K562 (cell line): Measurements from ENCODE around the gene PYM1. TPM values are rescaled to one million over a fixed set of nuclear protein-coding genes. Genes with fewer than 3 reads are reported as not detected.

Experiments used
- BRCA1 ChIP-seq, 2 experiments: fragments of 450-650 bp in 1 of 2; sonication (generic) in 1 of 2; formaldehyde crosslinking in 1 of 2; IDR thresholded peaks; 2 replicates each; pipeline versions ENCODE4 v1.5.0 to v1.6.1; 2017 to 2020; ENCODE audit warnings: mild to moderate bottlenecking in 1 of 2, missing genetic modification reagents in 1 of 2
- BRD4 ChIP-seq: fragments of 200-600 bp; sonication (generic); IDR thresholded peaks from 2 replicates; pipeline ENCODE4 v1.6.1; 2017; ENCODE audit warnings: inconsistent platforms
- GATAD2A ChIP-seq: fragments of 450-650 bp; IDR thresholded peaks from 2 replicates; pipeline ENCODE4 v1.6.1; 2017
- JUNB ChIP-seq: fragments of 450-650 bp; formaldehyde crosslinking; conservative IDR thresholded peaks from 2 replicates; pipeline ENCODE4 v1.4.0; 2020; ENCODE audit warnings: mild to moderate bottlenecking
- KLF6 ChIP-seq: fragments of 250-450 bp; sonication (Bioruptor Pico); IDR thresholded peaks from 2 replicates; pipeline ENCODE4 v1.4.0; 2020; ENCODE audit warnings: mild to moderate bottlenecking, moderate library complexity, borderline replicate concordance
- L3MBTL2 ChIP-seq: fragments of 450-650 bp; IDR thresholded peaks from 2 replicates; pipeline ENCODE4 v1.6.1; 2016; ENCODE audit warnings: mild to moderate bottlenecking, moderate library complexity
- NCOA4 ChIP-seq: fragments of 450-650 bp; IDR thresholded peaks from 2 replicates; pipeline ENCODE4 v1.6.1; 2018; ENCODE audit warnings: mild to moderate bottlenecking; ENCODE audit not compliant: partially characterized antibody
- NR4A1 ChIP-seq, 2 experiments: fragments of 250-450 bp in 1 of 2; fragments of 450-650 bp in 1 of 2; sonication (Bioruptor Pico) in 1 of 2; IDR thresholded peaks; 2 replicates each; pipeline versions ENCODE4 v1.4.0 to v1.6.1; 2016 to 2020; ENCODE audit warnings: mild to moderate bottlenecking in 2 of 2, missing compliant biosample characterization in 1 of 2, missing genetic modification characterization in 1 of 2, moderate library complexity in 1 of 2
- RBM17 ChIP-seq: fragments of 200-400 bp; formaldehyde crosslinking; IDR thresholded peaks from 2 replicates; pipeline ENCODE4 v1.6.1; 2017; ENCODE audit warnings: low read depth, mild to moderate bottlenecking, low read length, borderline replicate concordance
- RNF219 ChIP-seq: fragments of 250-450 bp; sonication (Bioruptor Pico); IDR thresholded peaks from 2 replicates; pipeline ENCODE4 v1.5.0; 2022; ENCODE audit warnings: mild to moderate bottlenecking
- STAG1 ChIP-seq: sonication (generic); formaldehyde crosslinking; IDR thresholded peaks from 2 replicates; pipeline ENCODE4 v1.5.0; 2020; ENCODE audit warnings: missing genetic modification reagents, borderline replicate concordance
- ZBTB2 ChIP-seq: fragments of 450-650 bp; IDR thresholded peaks from 2 replicates; pipeline ENCODE4 v1.6.1; 2016; ENCODE audit warnings: antibody characterized with exemption
- ZNF165 ChIP-seq: fragments of 250-450 bp; sonication (Bioruptor Pico); IDR thresholded peaks from 2 replicates; pipeline ENCODE4 v1.4.0; 2020; ENCODE audit warnings: borderline replicate concordance
- polyA plus RNA-seq, 8 experiments: library from polyadenylated mRNA; depleted of rRNA in 4 of 8; stranded (reverse) in 5 of 8; unstranded in 3 of 8; fragments of >200 nt; fragmentation: Nextera tagmentation in 2 of 8; fragmentation: Illumina TruSeq in 1 of 8; extraction: Ambion mirVana in 2 of 8; extraction: Trizol in 1 of 8; gene quantifications; 2 replicates each; pipeline versions ENCODE4 v1.2.1 to v1.2.3, GENCODE V29; 2011 to 2014; ENCODE audit warnings: inconsistent platforms in 1 of 8, missing spikeins in 1 of 8
- total RNA-seq, 7 experiments: library from RNA; depleted of rRNA in 6 of 7; stranded (reverse); fragments of >200 nt in 6 of 7; fragmentation: Illumina TruSeq in 2 of 7; extraction: Trizol in 2 of 7; gene quantifications; 2 replicates each; pipeline versions ENCODE4 v1.2.1 to v1.2.3, GENCODE V29; 2011 to 2021; ENCODE audit warnings: low replicate concordance in 1 of 7
- TF ChIP-seq, protein P1 (sequence below): fragments of 450-650 bp; IDR thresholded peaks from 2 replicates; pipeline ENCODE4 v1.6.1; 2014; ENCODE audit warnings: low read depth, mild to moderate bottlenecking, moderate library complexity, borderline replicate concordance
- TF ChIP-seq, protein P2 (sequence below): fragments of 250-450 bp; sonication (Bioruptor Pico); IDR thresholded peaks from 2 replicates; pipeline ENCODE4 v1.4.0; 2020; ENCODE audit warnings: mild to moderate bottlenecking
- TF ChIP-seq, protein P3 (sequence below): fragments of 450-650 bp; formaldehyde crosslinking; IDR thresholded peaks from 2 replicates; pipeline ENCODE4 v1.4.0; 2020; ENCODE audit warnings: mild to moderate bottlenecking, mixed read lengths

The PYM1 gene
- total and polyA plus RNA-seq, 9 of the 15 experiments (the other 6 are each of a cell fraction or from before 2014, with no cell fraction given) = 29.0 to 51.3 (median 34.1) TPM

DNA sequence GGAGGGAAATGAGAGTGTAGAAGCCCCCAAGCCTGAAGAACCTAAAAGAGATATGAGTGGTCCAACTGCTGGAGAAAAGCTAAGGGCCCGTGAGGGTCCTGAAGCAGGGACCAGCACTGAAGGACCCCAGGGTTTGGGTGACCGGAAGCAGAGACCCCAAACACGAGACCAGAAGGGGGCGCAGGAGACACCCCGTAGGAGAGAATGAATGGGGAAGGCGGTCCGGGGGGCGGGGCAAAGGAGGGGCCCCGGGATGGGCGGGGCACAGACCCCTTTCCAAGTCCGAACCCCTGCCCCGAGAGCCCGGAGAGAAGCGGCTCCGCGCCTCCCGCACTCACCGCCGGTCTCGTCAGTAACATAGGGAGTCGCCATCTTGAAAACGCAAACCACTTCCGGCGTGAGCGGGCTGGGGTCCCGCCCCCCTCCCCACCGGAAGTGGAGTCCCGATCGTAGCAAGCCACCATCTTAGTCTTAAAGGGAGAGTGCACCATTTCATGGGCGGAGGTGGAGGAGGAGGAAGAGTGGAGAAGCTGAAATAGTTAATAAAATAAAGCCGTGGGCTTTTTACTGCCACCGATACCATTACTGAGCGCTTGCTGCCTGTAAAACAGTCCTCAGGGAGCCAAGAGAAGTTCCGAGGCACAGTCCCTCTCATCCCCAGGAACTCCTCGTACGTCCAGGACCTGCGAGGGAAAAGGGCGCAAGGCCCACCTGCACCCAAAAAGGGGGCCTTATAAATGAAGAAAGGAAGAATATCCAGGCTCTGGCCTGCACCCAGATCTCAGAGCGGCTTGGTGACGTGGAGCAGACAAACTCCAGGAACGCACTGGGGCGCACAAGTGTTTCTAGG is 731 bp downstream of the PYM1 start (continued):
- TF ChIP-seq, protein P1, sequence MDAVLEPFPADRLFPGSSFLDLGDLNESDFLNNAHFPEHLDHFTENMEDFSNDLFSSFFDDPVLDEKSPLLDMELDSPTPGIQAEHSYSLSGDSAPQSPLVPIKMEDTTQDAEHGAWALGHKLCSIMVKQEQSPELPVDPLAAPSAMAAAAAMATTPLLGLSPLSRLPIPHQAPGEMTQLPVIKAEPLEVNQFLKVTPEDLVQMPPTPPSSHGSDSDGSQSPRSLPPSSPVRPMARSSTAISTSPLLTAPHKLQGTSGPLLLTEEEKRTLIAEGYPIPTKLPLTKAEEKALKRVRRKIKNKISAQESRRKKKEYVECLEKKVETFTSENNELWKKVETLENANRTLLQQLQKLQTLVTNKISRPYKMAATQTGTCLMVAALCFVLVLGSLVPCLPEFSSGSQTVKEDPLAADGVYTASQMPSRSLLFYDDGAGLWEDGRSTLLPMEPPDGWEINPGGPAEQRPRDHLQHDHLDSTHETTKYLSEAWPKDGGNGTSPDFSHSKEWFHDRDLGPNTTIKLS = peak; percentile 70; the same call in 1 of the 2 replicates
- TF ChIP-seq NR4A1 (CRISPR knock-in tag; IDR thresholded peaks at IDR 0.05) = no peak
- TF ChIP-seq NR4A1 (tag; IDR thresholded peaks at IDR 0.05) = no peak
- TF ChIP-seq ZBTB2 = peak; percentile 86
- TF ChIP-seq JUNB = no peak
- TF ChIP-seq L3MBTL2 = peak; percentile 32; the same call in 1 of the 2 replicates
- TF ChIP-seq RBM17 = no peak
- TF ChIP-seq RNF219 (CRISPR knock-in tag) = no peak
- peak; percentile 81; the same call in 1 of the 2 replicates for TF ChIP-seq GATAD2A
- no peak for TF ChIP-seq BRCA1 (IDR thresholded peaks at IDR 0.05)
- no peak for TF ChIP-seq BRCA1 (CRISPR knock-in tag; IDR thresholded peaks at IDR 0.05)
- peak; percentile 51 for TF ChIP-seq NCOA4
- TF ChIP-seq BRD4 = peak; percentile 59; the same call in 1 of the 2 replicates
- TF ChIP-seq STAG1 (CRISPR knock-in tag) = 0 out of 2 replicates have a peak, but pooled peaks have one; percentile 31
- TF ChIP-seq, protein P2, sequence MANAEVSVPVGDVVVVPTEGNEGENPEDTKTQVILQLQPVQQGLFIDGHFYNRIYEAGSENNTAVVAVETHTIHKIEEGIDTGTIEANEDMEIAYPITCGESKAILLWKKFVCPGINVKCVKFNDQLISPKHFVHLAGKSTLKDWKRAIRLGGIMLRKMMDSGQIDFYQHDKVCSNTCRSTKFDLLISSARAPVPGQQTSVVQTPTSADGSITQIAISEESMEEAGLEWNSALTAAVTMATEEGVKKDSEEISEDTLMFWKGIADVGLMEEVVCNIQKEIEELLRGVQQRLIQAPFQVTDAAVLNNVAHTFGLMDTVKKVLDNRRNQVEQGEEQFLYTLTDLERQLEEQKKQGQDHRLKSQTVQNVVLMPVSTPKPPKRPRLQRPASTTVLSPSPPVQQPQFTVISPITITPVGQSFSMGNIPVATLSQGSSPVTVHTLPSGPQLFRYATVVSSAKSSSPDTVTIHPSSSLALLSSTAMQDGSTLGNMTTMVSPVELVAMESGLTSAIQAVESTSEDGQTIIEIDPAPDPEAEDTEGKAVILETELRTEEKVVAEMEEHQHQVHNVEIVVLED (CRISPR knock-in tag) = no peak
- TF ChIP-seq ZNF165 = no peak
- no peak for TF ChIP-seq KLF6 (CRISPR knock-in tag)
- TF ChIP-seq, protein P3, sequence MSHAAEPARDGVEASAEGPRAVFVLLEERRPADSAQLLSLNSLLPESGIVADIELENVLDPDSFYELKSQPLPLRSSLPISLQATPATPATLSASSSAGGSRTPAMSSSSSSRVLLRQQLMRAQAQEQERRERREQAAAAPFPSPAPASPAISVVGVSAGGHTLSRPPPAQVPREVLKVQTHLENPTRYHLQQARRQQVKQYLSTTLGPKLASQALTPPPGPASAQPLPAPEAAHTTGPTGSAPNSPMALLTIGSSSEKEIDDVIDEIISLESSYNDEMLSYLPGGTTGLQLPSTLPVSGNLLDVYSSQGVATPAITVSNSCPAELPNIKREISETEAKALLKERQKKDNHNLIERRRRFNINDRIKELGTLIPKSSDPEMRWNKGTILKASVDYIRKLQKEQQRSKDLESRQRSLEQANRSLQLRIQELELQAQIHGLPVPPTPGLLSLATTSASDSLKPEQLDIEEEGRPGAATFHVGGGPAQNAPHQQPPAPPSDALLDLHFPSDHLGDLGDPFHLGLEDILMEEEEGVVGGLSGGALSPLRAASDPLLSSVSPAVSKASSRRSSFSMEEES (CRISPR knock-in tag) = no peak
